ENCODE measurements around the gene PIR. TPM values are rescaled to one million over a fixed set of nuclear protein-coding genes. Genes with fewer than 3 reads are reported as not detected.

The PIR gene
- total RNA-seq, 1 experiment from 2014 or later = 19.7 TPM

DNA sequence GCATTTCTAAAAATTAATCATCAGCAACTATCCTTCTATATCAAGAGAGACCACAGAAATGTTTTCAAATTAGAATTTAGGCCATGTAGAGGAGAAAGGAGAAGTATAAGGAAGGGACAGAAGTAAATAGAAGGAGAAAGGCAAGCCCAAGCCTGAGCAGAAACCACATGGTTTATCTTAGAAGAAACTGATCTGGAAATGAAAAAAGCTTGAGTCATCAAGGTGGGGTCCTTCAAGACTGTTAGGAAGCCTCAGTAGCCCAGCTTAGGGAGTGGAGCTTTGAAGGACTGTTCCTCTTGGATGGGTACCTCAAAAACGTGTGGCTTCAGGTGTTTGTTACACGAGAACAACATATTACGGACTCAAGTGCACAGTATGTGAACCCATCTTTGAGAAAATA is 12.0 kb upstream of the PIR start:
- no peaks in the 10 kb centered on the region for H3K4me1 ChIP-seq (ENCODE audit: control insufficient read depth, insufficient read depth, low read length)
- H3K9me3 ChIP-seq (ENCODE audit: control insufficient read depth, insufficient read depth, low read depth, low read length) = no peaks in the 10 kb centered on the region
- ChIA-PET POLR2A (no interaction called here), CTCF (no interaction called here)
- in situ Hi-C loops (cut with HindIII; ENCODE audit: low pct_unique_long_range_greater_than_20kb, low sequenced_read_pairs) = no loop called here
- intact Hi-C loops (cut with micrococcal nuclease; ENCODE audit: unreplicated experiment) = no loop called here
- no peaks in the 10 kb centered on the region for H3K36me3 ChIP-seq (ENCODE audit: control insufficient read depth, insufficient read depth, low read length)
- H3K27ac ChIP-seq (ENCODE audit: low read length) = no peak overlapping the region
- BruUV-seq (replicated peaks) = no TSS peak
- H3K4me3 ChIP-seq (ENCODE audit: low read depth in 2 of 2, low read length in 2 of 2) = no peak overlapping the region
- DNase-seq (ENCODE audit: low read depth, low spot score) (no peak), ATAC-seq (no peak)
- H3K27me3 ChIP-seq (ENCODE audit: control insufficient read depth, insufficient read depth, low read length) = no peaks in the 10 kb centered on the region
- TF ChIP-seq, protein P1, sequence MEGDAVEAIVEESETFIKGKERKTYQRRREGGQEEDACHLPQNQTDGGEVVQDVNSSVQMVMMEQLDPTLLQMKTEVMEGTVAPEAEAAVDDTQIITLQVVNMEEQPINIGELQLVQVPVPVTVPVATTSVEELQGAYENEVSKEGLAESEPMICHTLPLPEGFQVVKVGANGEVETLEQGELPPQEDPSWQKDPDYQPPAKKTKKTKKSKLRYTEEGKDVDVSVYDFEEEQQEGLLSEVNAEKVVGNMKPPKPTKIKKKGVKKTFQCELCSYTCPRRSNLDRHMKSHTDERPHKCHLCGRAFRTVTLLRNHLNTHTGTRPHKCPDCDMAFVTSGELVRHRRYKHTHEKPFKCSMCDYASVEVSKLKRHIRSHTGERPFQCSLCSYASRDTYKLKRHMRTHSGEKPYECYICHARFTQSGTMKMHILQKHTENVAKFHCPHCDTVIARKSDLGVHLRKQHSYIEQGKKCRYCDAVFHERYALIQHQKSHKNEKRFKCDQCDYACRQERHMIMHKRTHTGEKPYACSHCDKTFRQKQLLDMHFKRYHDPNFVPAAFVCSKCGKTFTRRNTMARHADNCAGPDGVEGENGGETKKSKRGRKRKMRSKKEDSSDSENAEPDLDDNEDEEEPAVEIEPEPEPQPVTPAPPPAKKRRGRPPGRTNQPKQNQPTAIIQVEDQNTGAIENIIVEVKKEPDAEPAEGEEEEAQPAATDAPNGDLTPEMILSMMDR (IDR thresholded peaks at IDR 0.05) = no peak
- TF ChIP-seq TCF7L2 (IDR thresholded peaks at IDR 0.05; ENCODE audit: low read depth, low read length) (no peak), SIN3A (IDR thresholded peaks at IDR 0.05; ENCODE audit: borderline replicate concordance, insufficient read depth, low read depth, low read length) (no peak), POLR2AphosphoS5 (IDR thresholded peaks at IDR 0.05; ENCODE audit: low read depth, low read length) (no peak)
- TF ChIP-seq, protein P2, sequence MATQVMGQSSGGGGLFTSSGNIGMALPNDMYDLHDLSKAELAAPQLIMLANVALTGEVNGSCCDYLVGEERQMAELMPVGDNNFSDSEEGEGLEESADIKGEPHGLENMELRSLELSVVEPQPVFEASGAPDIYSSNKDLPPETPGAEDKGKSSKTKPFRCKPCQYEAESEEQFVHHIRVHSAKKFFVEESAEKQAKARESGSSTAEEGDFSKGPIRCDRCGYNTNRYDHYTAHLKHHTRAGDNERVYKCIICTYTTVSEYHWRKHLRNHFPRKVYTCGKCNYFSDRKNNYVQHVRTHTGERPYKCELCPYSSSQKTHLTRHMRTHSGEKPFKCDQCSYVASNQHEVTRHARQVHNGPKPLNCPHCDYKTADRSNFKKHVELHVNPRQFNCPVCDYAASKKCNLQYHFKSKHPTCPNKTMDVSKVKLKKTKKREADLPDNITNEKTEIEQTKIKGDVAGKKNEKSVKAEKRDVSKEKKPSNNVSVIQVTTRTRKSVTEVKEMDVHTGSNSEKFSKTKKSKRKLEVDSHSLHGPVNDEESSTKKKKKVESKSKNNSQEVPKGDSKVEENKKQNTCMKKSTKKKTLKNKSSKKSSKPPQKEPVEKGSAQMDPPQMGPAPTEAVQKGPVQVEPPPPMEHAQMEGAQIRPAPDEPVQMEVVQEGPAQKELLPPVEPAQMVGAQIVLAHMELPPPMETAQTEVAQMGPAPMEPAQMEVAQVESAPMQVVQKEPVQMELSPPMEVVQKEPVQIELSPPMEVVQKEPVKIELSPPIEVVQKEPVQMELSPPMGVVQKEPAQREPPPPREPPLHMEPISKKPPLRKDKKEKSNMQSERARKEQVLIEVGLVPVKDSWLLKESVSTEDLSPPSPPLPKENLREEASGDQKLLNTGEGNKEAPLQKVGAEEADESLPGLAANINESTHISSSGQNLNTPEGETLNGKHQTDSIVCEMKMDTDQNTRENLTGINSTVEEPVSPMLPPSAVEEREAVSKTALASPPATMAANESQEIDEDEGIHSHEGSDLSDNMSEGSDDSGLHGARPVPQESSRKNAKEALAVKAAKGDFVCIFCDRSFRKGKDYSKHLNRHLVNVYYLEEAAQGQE (IDR thresholded peaks at IDR 0.05; ENCODE audit: insufficient read depth in 1 of 2, low read depth in 2 of 2, low read length in 1 of 2) = no peak

DNA sequence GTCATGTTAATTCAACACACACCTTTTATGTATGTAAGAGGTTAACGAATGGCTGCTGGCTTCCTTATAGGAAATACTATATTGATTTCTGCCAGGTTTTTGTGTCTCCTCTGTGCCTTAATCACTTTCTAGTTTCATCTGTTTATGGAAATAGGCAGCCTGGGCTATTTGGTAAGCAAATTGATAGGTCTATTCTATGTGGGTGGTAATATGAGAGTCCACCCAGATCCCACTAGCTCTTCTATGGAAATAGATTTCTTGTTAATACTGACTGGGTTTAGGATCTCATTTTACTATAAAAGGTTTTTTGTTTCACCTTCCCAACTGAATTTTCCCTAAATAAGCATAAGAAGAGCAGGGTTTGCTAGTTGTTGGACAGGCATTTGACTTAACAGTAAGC is 11.5 kb upstream of the PIR start:
- BruUV-seq (replicated peaks) = no TSS peak
- intact Hi-C loops (cut with micrococcal nuclease; ENCODE audit: unreplicated experiment) (no loop called here), in situ Hi-C loops (cut with HindIII; ENCODE audit: low pct_unique_long_range_greater_than_20kb, low sequenced_read_pairs) (no loop called here)
- Histone ChIP-seq H3K4me1 (ENCODE audit: control insufficient read depth, insufficient read depth, low read length) (no peaks in the 10 kb centered on the region), H3K27me3 (ENCODE audit: control insufficient read depth, insufficient read depth, low read length) (no peaks in the 10 kb centered on the region), H3K36me3 (ENCODE audit: control insufficient read depth, insufficient read depth, low read length) (no peaks in the 10 kb centered on the region), H3K4me3 (ENCODE audit: low read depth in 2 of 2, low read length in 2 of 2) (no peak overlapping the region), H3K27ac (ENCODE audit: low read length) (no peak overlapping the region), H3K9me3 (ENCODE audit: control insufficient read depth, insufficient read depth, low read depth, low read length) (no peaks in the 10 kb centered on the region)
- no peak for DNase-seq (ENCODE audit: low read depth, low spot score)
- ChIA-PET CTCF (no interaction called here), POLR2A (no interaction called here)
- no peak for ATAC-seq
- TF ChIP-seq, protein P2 (IDR thresholded peaks at IDR 0.05; ENCODE audit: insufficient read depth in 1 of 2, low read depth in 2 of 2, low read length in 1 of 2) = no peak
- TF ChIP-seq SIN3A (IDR thresholded peaks at IDR 0.05; ENCODE audit: borderline replicate concordance, insufficient read depth, low read depth, low read length) (no peak), TCF7L2 (IDR thresholded peaks at IDR 0.05; ENCODE audit: low read depth, low read length) (no peak), POLR2AphosphoS5 (IDR thresholded peaks at IDR 0.05; ENCODE audit: low read depth, low read length) (no peak)
- TF ChIP-seq, protein P1 (IDR thresholded peaks at IDR 0.05) = no peak

Measured in Panc1 (cell line).